Peyer's patch (tissue), 4 donors: Measurements from ENCODE around the gene CCR4. TPM values are rescaled to one million over a fixed set of nuclear protein-coding genes. Genes with fewer than 3 reads are reported as not detected.

Experiments
- DNase-seq, 3 donors: peaks; one replicate each; pipeline ENCODE4 v3.0.0-alpha.2; 2017 to 2019
- H3K27ac ChIP-seq, 4 donors: fragments of 200-600 bp; sonication (generic); one replicate each; pipeline ENCODE4 v1.5.1; 2016 to 2019
- H3K27me3 ChIP-seq, 2 donors: fragments of 200-600 bp; sonication (generic); one replicate each; pipeline ENCODE4 v1.5.1; 2019
- H3K36me3 ChIP-seq, 3 donors: fragments of 200-600 bp; sonication (generic); one replicate each; pipeline ENCODE4 v1.5.1; 2016 to 2019
- H3K4me1 ChIP-seq, 4 donors: fragments of 200-600 bp; sonication (generic); one replicate each; pipeline ENCODE4 v1.5.1; 2016 to 2019
- H3K4me3 ChIP-seq, 4 donors: fragments of 200-600 bp; sonication (generic); 1 replicate in 3 of 4; 2 replicates in 1 of 4; pipeline ENCODE4 v1.5.1; 2016 to 2019; ENCODE audit warnings: mild to moderate bottlenecking in 1 of 4
- H3K9me3 ChIP-seq, 4 donors: fragments of 200-600 bp; sonication (generic); one replicate each; pipeline ENCODE4 v1.5.1; 2016 to 2019; ENCODE audit warnings: mild to moderate bottlenecking in 1 of 4
- POLR2A ChIP-seq, 2 donors: fragments of 450-650 bp; IDR thresholded peaks; one replicate each; pipeline ENCODE4 v1.5.1; 2017; ENCODE audit warnings: antibody characterized with exemption in 2 of 2, mild to moderate bottlenecking in 2 of 2, moderate library complexity in 2 of 2
- total RNA-seq, 4 donors: library from RNA; depleted of rRNA; stranded (reverse); fragments of >200 nt; gene quantifications; one replicate each; pipeline ENCODE4 v1.1.0, GENCODE V29; 2016
- TF ChIP-seq, protein P1 (sequence below), 6 experiments: fragments of 450-650 bp in 4 of 6; fragments of 200-600 bp in 2 of 6; sonication (generic) in 1 of 6; IDR thresholded peaks; one replicate each; pipeline ENCODE4 v1.5.1; 2017 to 2019; ENCODE audit warnings: antibody characterized with exemption in 6 of 6, mild to moderate bottlenecking in 3 of 6, moderate library complexity in 1 of 6

The CCR4 gene
- total RNA-seq, 4 donors from 2014 or later = not detected

DNA sequence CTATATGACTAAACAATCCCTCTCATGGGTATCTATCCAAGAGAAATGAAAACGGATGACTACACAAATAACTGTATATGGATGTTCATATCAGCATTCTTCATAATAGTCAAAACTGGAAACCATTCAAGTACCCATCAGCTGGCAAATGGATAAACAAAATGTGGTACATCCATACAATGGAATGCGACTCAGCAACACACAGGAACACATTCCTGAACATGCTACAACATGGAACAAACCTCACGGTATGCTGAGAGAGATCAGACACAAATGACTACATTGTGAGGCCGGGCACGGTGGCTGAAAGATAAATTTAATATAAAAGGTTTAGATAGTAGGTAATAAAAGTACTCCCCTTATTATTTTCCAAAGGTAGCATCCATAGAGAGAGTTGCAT lies 42.6 kb downstream of the CCR4 start:
- no peak overlapping the region for H3K27ac ChIP-seq
- no peaks in the 10 kb centered on the region for H3K4me1 ChIP-seq
- TF ChIP-seq, protein P1, sequence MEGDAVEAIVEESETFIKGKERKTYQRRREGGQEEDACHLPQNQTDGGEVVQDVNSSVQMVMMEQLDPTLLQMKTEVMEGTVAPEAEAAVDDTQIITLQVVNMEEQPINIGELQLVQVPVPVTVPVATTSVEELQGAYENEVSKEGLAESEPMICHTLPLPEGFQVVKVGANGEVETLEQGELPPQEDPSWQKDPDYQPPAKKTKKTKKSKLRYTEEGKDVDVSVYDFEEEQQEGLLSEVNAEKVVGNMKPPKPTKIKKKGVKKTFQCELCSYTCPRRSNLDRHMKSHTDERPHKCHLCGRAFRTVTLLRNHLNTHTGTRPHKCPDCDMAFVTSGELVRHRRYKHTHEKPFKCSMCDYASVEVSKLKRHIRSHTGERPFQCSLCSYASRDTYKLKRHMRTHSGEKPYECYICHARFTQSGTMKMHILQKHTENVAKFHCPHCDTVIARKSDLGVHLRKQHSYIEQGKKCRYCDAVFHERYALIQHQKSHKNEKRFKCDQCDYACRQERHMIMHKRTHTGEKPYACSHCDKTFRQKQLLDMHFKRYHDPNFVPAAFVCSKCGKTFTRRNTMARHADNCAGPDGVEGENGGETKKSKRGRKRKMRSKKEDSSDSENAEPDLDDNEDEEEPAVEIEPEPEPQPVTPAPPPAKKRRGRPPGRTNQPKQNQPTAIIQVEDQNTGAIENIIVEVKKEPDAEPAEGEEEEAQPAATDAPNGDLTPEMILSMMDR (IDR thresholded peaks at IDR 0.05) = no peak
- TF ChIP-seq POLR2A (IDR thresholded peaks at IDR 0.05) = no peak
- H3K27me3 ChIP-seq = no peaks in the 10 kb centered on the region
- no peaks in the 10 kb centered on the region for H3K9me3 ChIP-seq
- H3K4me3 ChIP-seq = no peak overlapping the region
- no peak for DNase-seq
- peaks cover 0 to 6% (median 0%) of the 10 kb centered on the region in 3 donors for H3K36me3 ChIP-seq

DNA sequence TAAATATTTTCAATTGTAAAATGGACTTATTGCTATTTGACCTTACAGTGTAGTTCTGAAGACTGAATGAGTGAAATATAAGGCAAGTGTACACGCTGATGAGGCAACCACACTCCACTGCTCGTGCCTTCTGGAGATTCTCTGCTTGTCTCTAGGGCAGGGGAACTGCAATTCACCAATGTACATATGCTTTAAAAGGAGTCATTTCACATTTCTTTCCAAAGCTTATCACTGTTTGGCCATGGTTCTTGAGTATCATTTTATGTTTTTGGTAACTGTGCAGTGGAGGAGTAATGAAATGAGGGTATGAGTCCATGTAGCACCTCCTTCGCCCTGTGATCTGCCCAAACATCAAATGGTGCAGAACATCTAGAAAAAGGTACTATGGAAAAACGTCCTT lies 43.7 kb downstream of the CCR4 start:
- H3K4me1 ChIP-seq = no peaks in the 10 kb centered on the region
- TF ChIP-seq, protein P1 (IDR thresholded peaks at IDR 0.05) = no peak
- TF ChIP-seq POLR2A (IDR thresholded peaks at IDR 0.05) = no peak
- no peaks in the 10 kb centered on the region for H3K27me3 ChIP-seq
- H3K9me3 ChIP-seq = no peaks in the 10 kb centered on the region
- H3K36me3 ChIP-seq = peaks cover 0 to 15% (median 0%) of the 10 kb centered on the region in 3 donors
- no peak overlapping the region for H3K27ac ChIP-seq
- no peak for DNase-seq
- no peak overlapping the region for H3K4me3 ChIP-seq

DNA sequence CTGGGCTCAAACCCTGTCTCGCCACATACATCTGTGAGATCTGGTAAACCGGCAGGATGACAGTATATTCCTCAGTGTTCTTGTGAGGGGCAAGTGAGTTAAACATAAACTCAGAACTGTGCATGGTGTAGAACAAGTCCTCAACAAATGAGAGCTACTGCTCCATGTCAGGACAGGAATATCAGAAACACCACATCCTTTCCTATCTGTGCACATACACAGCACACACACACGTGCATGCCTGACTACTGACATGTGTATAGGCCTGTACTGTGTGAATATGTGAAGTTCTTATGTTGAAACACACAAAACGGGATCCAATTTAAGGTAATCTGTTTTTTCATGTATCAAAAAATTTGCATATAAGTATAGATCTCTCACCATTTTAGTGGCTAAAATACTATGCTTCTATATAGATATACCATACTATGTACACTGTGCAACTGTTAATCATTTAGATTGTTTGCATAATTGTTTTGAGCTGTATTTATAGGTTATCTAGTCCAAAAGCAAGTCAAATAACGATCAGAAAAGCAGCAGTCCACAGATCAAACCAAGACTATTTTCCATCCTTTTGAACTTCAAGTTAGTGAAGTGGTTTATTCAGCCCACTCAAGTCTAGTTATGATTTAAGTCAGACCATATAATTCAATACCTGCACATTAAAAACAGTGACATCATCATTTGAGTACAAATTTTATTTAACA lies 44.8 kb downstream of the CCR4 start:
- Histone ChIP-seq H3K36me3 (peaks cover 0 to 16% (median 0%) of the 10 kb centered on the region in 3 donors), H3K27me3 (no peaks in the 10 kb centered on the region), H3K27ac (no peak overlapping the region), H3K4me1 (no peaks in the 10 kb centered on the region), H3K9me3 (no peaks in the 10 kb centered on the region), H3K4me3 (no peak overlapping the region)
- DNase-seq = no peak
- TF ChIP-seq, protein P1 (IDR thresholded peaks at IDR 0.05) = no peak
- TF ChIP-seq POLR2A (IDR thresholded peaks at IDR 0.05) = no peak

DNA sequence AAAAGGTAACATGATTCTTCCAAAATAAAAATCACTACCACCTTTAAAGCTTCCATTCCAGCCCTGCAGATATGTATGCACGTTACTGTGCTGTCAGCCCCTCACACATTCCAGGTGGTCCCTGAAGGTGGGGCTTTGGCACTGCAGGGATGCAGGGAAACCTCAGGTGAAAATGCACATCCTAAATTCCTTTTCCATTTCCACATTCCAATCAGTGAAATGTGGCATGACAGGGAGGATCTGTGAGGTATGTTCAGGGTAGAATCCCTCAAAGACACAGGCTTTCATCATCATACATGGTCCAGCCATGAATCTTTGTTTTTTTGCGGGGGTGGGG lies 45.3 kb downstream of the CCR4 start:
- H3K4me3 ChIP-seq = no peak overlapping the region
- no peaks in the 10 kb centered on the region for H3K27me3 ChIP-seq
- H3K9me3 ChIP-seq = no peaks in the 10 kb centered on the region
- no peak for TF ChIP-seq POLR2A (IDR thresholded peaks at IDR 0.05)
- TF ChIP-seq, protein P1 (IDR thresholded peaks at IDR 0.05) = no peak
- no peak for DNase-seq
- no peaks in the 10 kb centered on the region for H3K4me1 ChIP-seq
- peaks cover 0 to 16% (median 0%) of the 10 kb centered on the region in 3 donors for H3K36me3 ChIP-seq
- no peak overlapping the region for H3K27ac ChIP-seq

DNA sequence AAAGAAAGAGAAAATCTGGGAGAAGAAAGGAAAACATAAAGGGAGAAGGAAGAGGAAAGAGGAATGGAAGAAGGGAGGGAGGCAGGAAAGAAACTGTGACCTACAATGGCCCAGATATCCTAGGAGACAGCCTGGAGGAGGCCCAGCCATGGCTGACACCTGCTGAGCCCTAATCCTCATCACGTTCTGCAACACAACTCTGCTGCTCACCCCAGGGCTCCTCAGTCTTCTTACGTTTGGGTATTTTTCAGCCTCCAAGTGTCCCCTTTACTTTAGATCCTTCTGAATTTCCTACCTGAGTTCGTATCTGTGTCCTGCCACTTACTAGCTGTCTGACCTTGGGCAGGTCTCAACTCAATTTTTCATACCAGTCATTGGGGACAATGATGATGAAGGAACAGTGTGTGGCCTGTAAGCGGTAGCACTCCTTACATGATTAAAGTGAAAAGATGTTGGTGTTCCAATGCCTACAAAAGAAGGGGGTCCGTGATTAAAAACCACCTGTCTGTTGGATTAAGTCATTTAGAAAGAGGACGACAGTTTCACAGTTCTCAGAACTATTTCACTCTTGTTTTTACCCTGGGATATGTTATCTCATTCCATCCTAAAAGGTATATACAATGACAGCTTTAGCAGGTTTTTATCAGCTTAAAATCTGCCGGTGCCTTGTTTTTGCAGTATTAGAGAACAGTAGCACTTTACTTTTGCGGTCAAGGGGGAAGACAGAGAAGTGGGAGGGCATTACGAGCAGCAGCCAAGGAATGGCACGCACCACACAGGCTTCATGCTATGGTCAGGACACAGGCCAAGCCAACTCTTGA lies 47.4 kb downstream of the CCR4 start:
- Histone ChIP-seq H3K36me3 (peaks cover 0 to 16% (median 0%) of the 10 kb centered on the region in 3 donors), H3K27ac (no peak overlapping the region), H3K4me3 (no peak overlapping the region), H3K27me3 (no peaks in the 10 kb centered on the region), H3K9me3 (no peaks in the 10 kb centered on the region), H3K4me1 (no peaks in the 10 kb centered on the region)
- no peak for DNase-seq
- TF ChIP-seq, protein P1 (IDR thresholded peaks at IDR 0.05) = no peak
- no peak for TF ChIP-seq POLR2A (IDR thresholded peaks at IDR 0.05)
